PFSK-1 (cell line): ENCODE data around the gene OR6N1.

Source experiments
- POLR2AphosphoS5 ChIP-seq: IDR thresholded peaks from 2 replicates; pipeline ENCODE4 v1.6.1; 2012; ENCODE audit warnings: low read depth, mild to moderate bottlenecking, control low read depth, low read length, moderate library complexity
- SIN3A ChIP-seq: IDR thresholded peaks from 2 replicates; pipeline ENCODE4 v1.6.1; 2012; ENCODE audit warnings: mild to moderate bottlenecking, low read length, moderate library complexity, borderline replicate concordance; ENCODE audit not compliant: insufficient read depth
- TAF1 ChIP-seq: IDR thresholded peaks from 2 replicates; pipeline ENCODE4 v1.6.1; 2012; ENCODE audit warnings: low read length, control low read depth, borderline replicate concordance; ENCODE audit not compliant: insufficient read depth

DNA sequence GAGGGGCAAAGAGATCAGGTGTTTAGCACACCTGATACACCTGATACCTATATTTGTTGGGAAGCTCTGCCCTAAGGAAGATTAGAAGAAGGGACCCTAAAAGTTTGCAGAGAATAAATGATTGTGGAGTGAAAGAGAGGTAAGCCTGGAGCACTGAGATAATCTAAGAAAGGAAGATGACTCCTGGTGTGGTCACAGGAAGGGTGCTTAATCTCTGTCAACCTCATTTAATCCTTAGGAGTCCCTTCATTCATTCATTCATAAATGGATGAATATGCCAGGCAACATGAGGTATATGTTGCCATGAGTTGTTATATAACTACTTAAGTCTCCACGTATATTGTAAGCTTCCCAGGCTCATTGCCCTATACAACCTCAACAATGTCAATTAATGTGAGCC, 43.0 kb upstream of the OR6N1 start:
- TF ChIP-seq POLR2AphosphoS5, result no peak
- TF ChIP-seq TAF1, result no peak
- TF ChIP-seq SIN3A, result no peak
